Calu3 (cell line): ENCODE data around the gene GAREM1. TPM values are rescaled to one million over a fixed set of nuclear protein-coding genes. Genes with fewer than 3 reads are reported as not detected.

Experiments used
- BruUV-seq: library from RNA; stranded (reverse); fragments of 400-500 nt; replicated peaks from 2 replicates; lab custom pipeline; 2021; lab: Mats Ljungman, UMichigan
- CTCF ChIA-PET: fragments of 300-600 bp; sonication (Branson Sonifier 250); formaldehyde crosslinking; loops from one replicate; lab custom pipeline; 2022; ENCODE audit warnings: antibody characterized with exemption; lab: Charles Lee
- DNase-seq: peaks from one replicate; pipeline ENCODE4 v3.0.0; 2022
- H3K27ac Mint-ChIP-seq: one replicate; pipeline ENCODE4 v1.8.0; 2022; ENCODE audit warnings: mixed read lengths; ENCODE audit not compliant: unreplicated experiment
- H3K27me3 Mint-ChIP-seq: one replicate; pipeline ENCODE4 v1.8.0; 2022; ENCODE audit warnings: mixed read lengths; ENCODE audit not compliant: unreplicated experiment
- H3K36me3 Mint-ChIP-seq: one replicate; pipeline ENCODE4 v1.8.0; 2022; ENCODE audit warnings: mild to moderate bottlenecking, moderate library complexity, mixed read lengths; ENCODE audit not compliant: insufficient read depth, unreplicated experiment
- H3K4me1 Mint-ChIP-seq: one replicate; pipeline ENCODE4 v1.8.0; 2022; ENCODE audit warnings: mild to moderate bottlenecking, low read depth, mixed read lengths; ENCODE audit not compliant: unreplicated experiment
- H3K4me3 Mint-ChIP-seq: one replicate; pipeline ENCODE4 v1.8.0; 2022; ENCODE audit warnings: mild to moderate bottlenecking, low read depth, moderate library complexity, mixed read lengths; ENCODE audit not compliant: unreplicated experiment
- H3K9me3 Mint-ChIP-seq: one replicate; pipeline ENCODE4 v1.8.0; 2022; ENCODE audit warnings: low read depth, mixed read lengths; ENCODE audit not compliant: unreplicated experiment
- CTCF ChIP-seq: fragments of 200-600 bp; IDR thresholded peaks from one replicate; pipeline ENCODE4 v1.8.0; 2022; ENCODE audit warnings: antibody characterized with exemption; ENCODE audit not compliant: unreplicated experiment
- intact Hi-C: fragments of 100-400 bp; cut with micrococcal nuclease; formaldehyde crosslinking; loops from one replicate; pipeline ENCODE4 v1.10.0; 2022; ENCODE audit not compliant: unreplicated experiment
- total RNA-seq: library from RNA; stranded (reverse); gene quantifications from 2 replicates; pipeline ENCODE4 v1.2.3, GENCODE V29; 2022

GAREM1 gene
- total RNA-seq, 1 experiment from 2014 or later = 19.3 TPM

GRCh38 chr18:32439241-32439640 is 31.4 kb downstream of the GAREM1 start:
- BruUV-seq = no TSS peak
- Mint-ChIP-seq H3K4me1 (peaks cover 62% of the 10 kb centered on the region), H3K27ac (no peak overlapping the region), H3K9me3 (no peaks in the 10 kb centered on the region), H3K4me3 (no peak overlapping the region), H3K36me3 (no peaks in the 10 kb centered on the region), H3K27me3 (no peaks in the 10 kb centered on the region)
- no peak for DNase-seq
- TF ChIP-seq CTCF = no peak
- intact Hi-C loops = no loop called here
- CTCF ChIA-PET = interaction anchor here (0.7 to 1.9 kb wide), 4 partner anchors 55 to 168 kb away, joined by 3 to 9 read pairs (median 4); no protein-coding TSS in a partner anchor

GRCh38 chr18:32438173-32438572 is 32.5 kb downstream of the GAREM1 start:
- TF ChIP-seq CTCF = no peak
- BruUV-seq = no TSS peak
- Mint-ChIP-seq H3K27ac (no peak overlapping the region), H3K9me3 (no peaks in the 10 kb centered on the region), H3K4me3 (no peak overlapping the region), H3K4me1 (peaks cover 66% of the 10 kb centered on the region), H3K27me3 (no peaks in the 10 kb centered on the region), H3K36me3 (no peaks in the 10 kb centered on the region)
- intact Hi-C loops = no loop called here
- CTCF ChIA-PET = no interaction called here
- no peak for DNase-seq

- CTCF ChIA-PET = no interaction called here
- TF ChIP-seq CTCF = no peak
- intact Hi-C loops = no loop called here
- Mint-ChIP-seq H3K4me1 (peaks cover 66% of the 10 kb centered on the region), H3K9me3 (no peaks in the 10 kb centered on the region), H3K4me3 (no peak overlapping the region), H3K27me3 (no peaks in the 10 kb centered on the region), H3K36me3 (no peaks in the 10 kb centered on the region), H3K27ac (peak overlapping the region; percentile 34)
- DNase-seq = no peak
- no TSS peak for BruUV-seq
Measured at GRCh38 chr18:32437100-32437834, 33.4 kb downstream of the GAREM1 start.

DNA sequence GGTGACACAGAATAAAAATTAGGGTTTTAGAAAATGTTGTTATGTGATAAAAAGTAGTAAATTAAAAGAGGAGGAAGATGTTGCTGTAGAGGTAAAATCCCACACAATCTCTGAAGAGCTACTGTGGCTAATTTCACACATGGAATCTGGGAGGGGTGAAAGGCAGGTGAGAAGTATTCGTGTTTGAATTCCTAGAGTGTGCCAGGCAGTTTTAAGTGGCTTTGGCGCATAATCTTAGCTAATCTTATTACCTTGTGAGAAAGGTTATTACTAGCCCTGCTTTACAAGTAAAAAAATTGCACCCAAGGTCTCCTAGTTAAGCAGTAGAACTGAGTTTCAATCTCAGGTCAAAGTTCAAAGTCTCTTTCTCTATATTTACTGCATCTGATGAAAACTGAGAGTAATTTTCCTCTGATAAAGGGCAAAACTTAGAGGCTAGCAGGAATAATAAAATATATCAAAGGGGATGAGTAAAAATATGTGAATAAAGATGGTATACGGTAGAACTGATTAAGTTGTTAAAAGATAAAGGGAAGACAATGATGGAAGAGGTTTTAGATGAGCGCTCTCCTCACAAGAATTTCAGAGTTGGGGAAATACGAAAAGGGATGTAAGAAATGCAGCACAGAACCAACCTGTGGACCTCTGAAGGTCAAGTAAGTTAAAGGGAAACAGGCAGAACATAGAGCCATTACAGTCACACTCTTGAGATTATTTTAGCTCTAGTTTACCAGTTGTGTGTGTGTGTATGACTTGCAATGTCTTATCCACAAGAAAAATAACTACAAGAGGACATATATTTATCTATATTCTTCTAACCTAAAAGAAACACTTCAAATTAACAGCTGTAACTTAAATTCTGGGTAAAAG is 34.8 kb downstream of the GAREM1 start:
- no peak for DNase-seq
- Mint-ChIP-seq H3K9me3 (peaks cover 2% of the 10 kb centered on the region), H3K4me1 (peaks cover 59% of the 10 kb centered on the region), H3K4me3 (no peak overlapping the region), H3K27ac (no peak overlapping the region), H3K36me3 (no peaks in the 10 kb centered on the region), H3K27me3 (no peaks in the 10 kb centered on the region)
- CTCF ChIA-PET = no interaction called here
- BruUV-seq = no TSS peak
- no peak for TF ChIP-seq CTCF
- intact Hi-C loops = no loop called here
